RWPE2 (cell line): ENCODE measurements around the gene GPR143.

Experiments
- ATAC-seq: fragments of 200-7000 bp; cut with Tn5 transposase; 3 replicates; pipeline ENCODE4 v1.9.1; 2021; ENCODE audit warnings: low read depth
- DNase-seq: peaks from one replicate; pipeline ENCODE4 v3.0.0-alpha.2; 2020; ENCODE audit warnings: low spot score
- H3K27ac ChIP-seq: fragments of 450-650 bp; 2 replicates; pipeline ENCODE4 v1.5.1; 2017; ENCODE audit warnings: mild to moderate bottlenecking; ENCODE audit not compliant: poor library complexity, severe bottlenecking
- H3K27me3 ChIP-seq: fragments of 250-450 bp; sonication (Bioruptor Pico); 2 replicates; pipeline ENCODE4 v1.5.1; 2021; ENCODE audit warnings: mild to moderate bottlenecking, moderate library complexity; ENCODE audit not compliant: insufficient read depth, poor library complexity, severe bottlenecking
- H3K36me3 ChIP-seq: fragments of 250-450 bp; sonication (Bioruptor Pico); 2 replicates; pipeline ENCODE4 v1.5.1; 2020; ENCODE audit warnings: low read depth, mild to moderate bottlenecking, moderate library complexity
- H3K4me1 ChIP-seq: fragments of 250-450 bp; sonication (Bioruptor Pico); 2 replicates; pipeline ENCODE4 v1.5.1; 2021; ENCODE audit warnings: mild to moderate bottlenecking, moderate library complexity; ENCODE audit not compliant: insufficient read depth, poor library complexity, severe bottlenecking
- H3K4me3 ChIP-seq: fragments of 250-450 bp; sonication (Bioruptor Pico); 2 replicates; pipeline ENCODE4 v1.5.1; 2021; ENCODE audit warnings: mild to moderate bottlenecking, moderate library complexity; ENCODE audit not compliant: severe bottlenecking
- H3K9me3 ChIP-seq: fragments of 250-450 bp; sonication (Bioruptor Pico); 2 replicates; pipeline ENCODE4 v1.5.1; 2021; ENCODE audit warnings: mild to moderate bottlenecking, moderate library complexity; ENCODE audit not compliant: severe bottlenecking
- CTCF ChIP-seq: fragments of 450-650 bp; IDR thresholded peaks from one replicate; pipeline ENCODE4 v1.5.1; 2017; ENCODE audit warnings: mild to moderate bottlenecking, moderate library complexity; ENCODE audit not compliant: poor library complexity, severe bottlenecking

Gene GPR143

DNA sequence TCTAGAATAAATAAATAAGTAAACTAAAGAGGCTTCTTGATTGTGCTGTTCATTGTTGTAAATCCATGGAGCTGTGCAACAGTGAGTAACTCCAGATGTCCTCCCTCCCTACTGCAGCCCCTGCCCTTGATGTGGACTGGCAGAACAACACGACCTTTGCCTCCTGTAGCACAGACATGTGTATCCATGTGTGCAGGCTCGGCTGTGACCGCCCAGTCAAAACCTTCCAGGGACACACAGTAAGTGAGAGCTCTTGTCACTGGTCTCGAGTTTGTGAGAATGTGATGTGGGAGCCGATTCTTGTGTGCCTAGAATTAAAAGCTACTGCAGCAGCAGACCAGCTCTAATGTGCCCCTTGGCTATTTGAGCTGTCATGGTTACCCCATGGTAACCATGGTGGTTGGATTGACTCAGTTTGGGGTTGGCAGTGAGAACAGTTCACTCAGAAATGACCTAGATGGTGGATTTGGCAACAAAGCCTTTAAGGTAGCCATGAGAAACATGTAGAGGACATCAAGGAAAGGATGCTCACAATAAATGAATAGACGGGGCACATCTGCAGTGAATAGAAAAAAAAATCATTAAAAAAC lies 60.7 kb downstream of the GPR143 start:
- no peaks in the 10 kb centered on the region for H3K27me3 ChIP-seq
- H3K36me3 ChIP-seq: peaks cover 6% of the 10 kb centered on the region
- no peaks in the 10 kb centered on the region for H3K9me3 ChIP-seq
- no peaks in the 10 kb centered on the region for H3K4me1 ChIP-seq
- H3K4me3 ChIP-seq: no peak overlapping the region
- no peak for TF ChIP-seq CTCF
- DNase-seq: no peak
- H3K27ac ChIP-seq: no peak overlapping the region
- ATAC-seq: no peak

DNA sequence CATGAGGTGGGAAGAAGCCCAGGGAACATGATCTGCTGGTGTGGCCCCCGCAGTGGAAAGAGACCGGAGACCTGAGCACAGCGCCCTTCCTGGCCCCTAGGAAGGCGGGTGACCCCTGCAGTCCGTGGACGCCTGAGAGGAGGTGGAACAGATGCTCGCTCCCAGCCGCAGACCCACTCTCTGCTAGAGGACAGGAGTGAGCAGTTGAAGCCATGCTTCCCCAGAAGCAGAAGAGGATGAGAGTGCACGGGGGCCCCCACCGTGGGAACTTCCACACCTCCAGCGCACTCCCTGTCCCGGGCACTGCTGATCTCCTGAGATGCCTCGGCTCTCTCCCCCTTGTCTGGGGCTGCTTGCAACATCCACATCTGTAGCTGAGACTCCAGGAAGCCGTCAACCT lies 62.2 kb downstream of the GPR143 start:
- no peaks in the 10 kb centered on the region for H3K36me3 ChIP-seq
- no peak for DNase-seq

DNA sequence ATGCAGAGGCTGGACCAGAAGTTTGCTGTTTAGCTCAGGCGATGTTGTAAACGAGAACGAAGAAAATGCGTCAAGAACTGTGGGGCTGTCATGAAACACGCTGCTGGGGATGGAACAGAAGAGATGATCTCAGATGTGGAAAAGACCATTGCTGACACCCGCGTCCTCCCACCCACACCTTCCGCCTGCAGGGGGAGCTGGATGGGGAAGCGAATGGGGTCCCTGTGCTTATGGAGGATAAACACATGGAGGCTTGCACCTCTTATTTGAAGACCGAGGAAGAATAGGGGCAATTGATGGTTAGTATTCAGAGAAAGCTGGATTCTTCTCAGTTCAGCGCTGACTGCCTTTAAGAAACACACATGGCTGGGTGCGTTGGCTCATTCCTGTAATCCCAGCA lies 63.9 kb downstream of the GPR143 start:
- no peaks in the 10 kb centered on the region for H3K36me3 ChIP-seq
- no peak for DNase-seq
- no peaks in the 10 kb centered on the region for H3K4me1 ChIP-seq
- H3K27ac ChIP-seq: no peak overlapping the region
- no peaks in the 10 kb centered on the region for H3K27me3 ChIP-seq
- no peak for ATAC-seq
- no peaks in the 10 kb centered on the region for H3K9me3 ChIP-seq
- TF ChIP-seq CTCF: no peak
- no peak overlapping the region for H3K4me3 ChIP-seq

More for the DNA sequence above, 62.2 kb downstream of the GPR143 start:
- Histone ChIP-seq H3K27me3 (no peaks in the 10 kb centered on the region), H3K4me3 (no peak overlapping the region), H3K4me1 (no peaks in the 10 kb centered on the region), H3K9me3 (no peaks in the 10 kb centered on the region), H3K27ac (no peak overlapping the region)
- TF ChIP-seq CTCF: no peak
- ATAC-seq: no peak

- no peak for DNase-seq
- Histone ChIP-seq H3K27me3 (no peaks in the 10 kb centered on the region), H3K9me3 (no peaks in the 10 kb centered on the region), H3K4me1 (no peaks in the 10 kb centered on the region), H3K27ac (no peak overlapping the region), H3K4me3 (no peak overlapping the region), H3K36me3 (no peaks in the 10 kb centered on the region)
- ATAC-seq: no peak
- no peak for TF ChIP-seq CTCF
These were observed 65.1 kb downstream of the GPR143 start for GRCh38 chrX:9700555-9700954.

DNA sequence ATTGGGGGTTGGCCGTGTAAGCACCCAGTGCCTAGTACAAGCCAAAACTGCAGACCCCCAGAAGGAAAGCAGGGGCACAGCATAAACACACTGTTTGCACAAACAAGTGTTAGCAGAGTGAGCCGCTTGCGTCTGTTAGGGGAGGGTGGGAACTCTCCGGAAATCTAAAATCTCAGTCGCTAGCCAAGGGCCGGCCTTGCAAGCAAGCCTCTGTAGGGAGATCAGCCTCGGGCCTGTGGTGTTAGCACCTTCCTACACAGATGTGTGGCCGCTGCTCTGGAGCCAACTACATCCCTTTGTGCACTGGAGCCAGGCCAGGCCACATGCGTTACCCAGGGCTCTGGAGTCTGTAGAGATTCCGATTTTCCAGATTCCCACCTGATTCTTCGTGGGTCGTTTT lies 67.1 kb downstream of the GPR143 start:
- no peak for TF ChIP-seq CTCF
- no peak overlapping the region for H3K4me3 ChIP-seq
- H3K27me3 ChIP-seq: no peaks in the 10 kb centered on the region
- no peaks in the 10 kb centered on the region for H3K4me1 ChIP-seq
- DNase-seq (no peak), ATAC-seq (no peak)
- no peak overlapping the region for H3K27ac ChIP-seq
- H3K9me3 ChIP-seq: no peaks in the 10 kb centered on the region
- no peaks in the 10 kb centered on the region for H3K36me3 ChIP-seq
